AG10803 (cell line): ENCODE data around the gene SPRY4.
"Not testable (repeated sequence)": the region's sequence is repeated elsewhere in the genome, so short reads cannot be mapped to it uniquely, and the experiment has no call there.

ENCODE experiments used
- DNase-seq: peaks from one replicate; pipeline ENCODE4 v3.0.0; 2010; ENCODE audit warnings: low read depth
- H3K4me3 ChIP-seq: 2 replicates; pipeline ENCODE4 v1.5.1; 2011; ENCODE audit warnings: mild to moderate bottlenecking, low read length, control low read depth
- CTCF ChIP-seq: conservative IDR thresholded peaks from 2 replicates; pipeline ENCODE4 v1.5.1; 2011; ENCODE audit warnings: mild to moderate bottlenecking, low read length, control low read depth, inconsistent platforms

Gene SPRY4

DNA sequence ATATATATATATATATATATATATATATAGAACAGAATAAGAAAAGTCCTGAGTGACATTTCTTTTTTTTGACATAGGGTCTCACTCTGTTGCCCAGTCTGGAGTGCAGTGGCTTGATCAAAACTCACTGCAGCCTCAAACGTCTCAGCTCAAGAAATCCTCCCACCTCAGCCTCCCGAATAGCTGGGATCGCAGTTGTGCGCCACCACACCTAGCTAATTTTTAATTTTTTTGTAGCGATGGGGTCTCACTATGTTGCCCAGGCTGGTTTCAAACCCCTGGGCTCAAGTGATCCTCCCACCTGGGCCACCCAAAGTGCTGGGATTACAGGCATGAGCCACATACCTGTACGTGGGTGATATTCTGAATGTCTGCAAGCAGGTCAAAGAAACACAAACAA, 48.3 kb downstream of the SPRY4 start:
- no peak overlapping the region for H3K4me3 ChIP-seq
- DNase-seq, result no peak
- TF ChIP-seq CTCF, result no peak

GRCh38 chr5:142275496-142275895, 49.3 kb downstream of the SPRY4 start:
- no peak for TF ChIP-seq CTCF

DNA sequence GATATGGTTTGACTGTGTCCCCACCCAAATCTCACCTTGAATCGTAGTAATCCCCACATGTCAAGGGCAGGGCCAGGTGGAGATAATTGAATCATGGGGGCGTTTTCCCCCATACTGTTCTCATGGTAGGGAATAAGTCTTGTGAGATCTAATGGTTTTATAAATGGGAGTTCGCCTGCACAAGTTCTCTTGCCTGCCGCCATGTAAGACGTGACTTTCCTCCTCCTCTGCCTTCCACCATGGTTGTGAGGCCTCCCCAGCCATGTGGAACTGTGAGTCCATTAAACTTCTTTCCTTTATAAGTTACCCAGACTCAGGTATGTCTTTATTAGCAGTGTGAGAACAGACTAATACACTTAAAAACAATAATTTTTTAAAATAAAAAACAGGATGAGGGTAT, 52.2 kb downstream of the SPRY4 start:
- not testable (repeated sequence) for H3K4me3 ChIP-seq, DNase-seq

More at GRCh38 chr5:142275496-142275895, 49.3 kb downstream of the SPRY4 start:
- H3K4me3 ChIP-seq, result no peak overlapping the region
- DNase-seq, result no peak

DNA sequence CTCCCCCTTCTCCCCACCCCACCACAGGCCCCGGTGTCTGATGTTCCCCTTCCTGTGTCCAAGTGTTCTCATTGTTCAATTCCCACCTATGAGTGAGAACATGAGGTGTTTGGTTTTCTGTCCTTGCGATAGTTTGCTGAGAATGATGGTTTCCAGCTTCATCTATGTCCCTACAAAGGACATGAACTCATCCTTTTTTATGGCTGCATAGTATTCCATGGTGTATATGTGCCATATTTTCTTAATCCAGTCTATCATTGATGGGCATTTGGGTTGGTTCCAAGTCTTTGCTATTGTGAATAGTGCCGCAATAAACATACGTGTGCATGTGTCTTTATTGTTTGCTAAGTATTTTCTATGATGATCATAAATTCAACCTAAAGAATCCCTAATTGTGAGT, 60.7 kb downstream of the SPRY4 start:
- H3K4me3 ChIP-seq, result not testable (repeated sequence)

GRCh38 chr5:142263346-142263745, 61.5 kb downstream of the SPRY4 start:
- no peak for DNase-seq
- H3K4me3 ChIP-seq, result no peak overlapping the region
- no peak for TF ChIP-seq CTCF

More for the DNA sequence above, 60.7 kb downstream of the SPRY4 start:
- not testable (repeated sequence) for DNase-seq

DNA sequence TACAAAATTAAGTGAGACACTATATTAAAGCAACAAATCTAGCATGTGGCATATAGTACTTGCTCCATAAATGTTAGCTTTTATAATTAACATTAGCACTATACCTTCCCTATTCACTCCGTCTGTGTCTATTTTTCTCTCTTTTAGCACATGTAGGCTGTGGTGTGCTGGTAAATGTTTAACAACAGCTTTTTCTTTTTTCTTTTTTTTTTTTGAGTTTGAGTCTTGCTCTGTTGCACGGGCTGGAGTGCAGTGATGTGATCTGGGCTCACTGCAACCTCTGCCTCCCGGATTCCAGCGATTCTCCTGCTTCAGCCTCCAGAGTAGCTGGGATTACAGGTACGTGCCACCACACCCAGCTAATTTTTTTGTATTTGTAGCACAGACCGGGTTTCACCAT, 62.1 kb downstream of the SPRY4 start:
- H3K4me3 ChIP-seq, result no peak overlapping the region
- no peak for DNase-seq
- no peak for TF ChIP-seq CTCF
